HG03442 (cell line): ENCODE results near the gene CTSH.
"Not testable (repeated sequence)": the region's sequence is repeated elsewhere in the genome, so short reads cannot be mapped to it uniquely, and the experiment has no call there.

Experiments used
- ATAC-seq: cut with Tn5 transposase; IDR thresholded peaks from one replicate; pipeline ENCODE4 v1.9.1; 2021; ENCODE audit warnings: mild to moderate bottlenecking, moderate library complexity; ENCODE audit not compliant: unreplicated experiment

The CTSH gene

GRCh38 chr15:78923480-78924360 lies 21.1 kb downstream of the CTSH start:
- no peak for ATAC-seq

GRCh38 chr15:78923015-78923414 lies 21.8 kb downstream of the CTSH start:
- no peak for ATAC-seq

- no peak for ATAC-seq
These were observed 22.3 kb downstream of the CTSH start for GRCh38 chr15:78922527-78922926.

GRCh38 chr15:78921940-78922339 lies 22.9 kb downstream of the CTSH start:
- ATAC-seq, result no peak

GRCh38 chr15:78921517-78921916 lies 23.3 kb downstream of the CTSH start:
- no peak for ATAC-seq

GRCh38 chr15:78917888-78918287 lies 27.0 kb downstream of the CTSH start:
- no peak for ATAC-seq

GRCh38 chr15:78916088-78916487 lies 28.8 kb downstream of the CTSH start:
- ATAC-seq, result no peak

- ATAC-seq, result no peak
These were observed 29.3 kb downstream of the CTSH start for GRCh38 chr15:78915341-78916087.

GRCh38 chr15:78914027-78914764 lies 30.6 kb downstream of the CTSH start:
- ATAC-seq, result no peak

- ATAC-seq, result no peak
These were observed 31.8 kb downstream of the CTSH start for GRCh38 chr15:78913012-78913411.

- no peak for ATAC-seq
These were observed 32.5 kb downstream of the CTSH start for GRCh38 chr15:78912316-78912715.

GRCh38 chr15:78910271-78910670 lies 34.6 kb downstream of the CTSH start:
- ATAC-seq, result no peak

- no peak for ATAC-seq
These were observed 35.0 kb downstream of the CTSH start for GRCh38 chr15:78909791-78910228.

GRCh38 chr15:78909160-78909695 lies 35.6 kb downstream of the CTSH start:
- ATAC-seq, result no peak

GRCh38 chr15:78907577-78907976 lies 37.3 kb downstream of the CTSH start:
- no peak for ATAC-seq

GRCh38 chr15:78906316-78906620 lies 38.6 kb downstream of the CTSH start:
- no peak for ATAC-seq

GRCh38 chr15:78904599-78905358 lies 40.1 kb downstream of the CTSH start:
- no peak for ATAC-seq

- ATAC-seq, result not testable (repeated sequence)
These were observed 42.4 kb downstream of the CTSH start for GRCh38 chr15:78902281-78903032.

GRCh38 chr15:78900819-78901533 lies 43.9 kb downstream of the CTSH start:
- not testable (repeated sequence) for ATAC-seq
